Esophagus muscularis mucosa (tissue), 4 donors: ENCODE measurements around the gene SAMD4B. TPM values are rescaled to one million over a fixed set of nuclear protein-coding genes. Genes with fewer than 3 reads are reported as not detected.

Experiments used
- DNase-seq: peaks from one replicate; pipeline ENCODE4 v3.0.0-alpha.2; 2017; ENCODE audit errors: extremely low spot score
- H3K27ac ChIP-seq, 4 donors: fragments of 200-600 bp; sonication (generic); replicated peaks in 1 of 4; 1 replicate in 3 of 4; 2 replicates in 1 of 4; pipeline ENCODE4 v1.5.1; 2016 to 2019; ENCODE audit warnings: mild to moderate bottlenecking in 1 of 4
- H3K27me3 ChIP-seq, 4 donors: fragments of 200-600 bp; sonication (generic); one replicate each; pipeline versions ENCODE4 v1.5.1 to v1.6.0; 2016 to 2019
- H3K36me3 ChIP-seq, 4 donors: fragments of 200-600 bp; sonication (generic); one replicate each; pipeline ENCODE4 v1.5.1; 2016 to 2019
- H3K4me1 ChIP-seq, 4 donors: fragments of 200-600 bp; sonication (generic); one replicate each; pipeline ENCODE4 v1.5.1; 2016 to 2019
- H3K4me3 ChIP-seq, 4 donors: fragments of 200-600 bp; sonication (generic); 1 replicate in 2 of 4; 2 replicates in 2 of 4; pipeline ENCODE4 v1.5.1; 2016 to 2019; ENCODE audit warnings: mild to moderate bottlenecking in 4 of 4, moderate library complexity in 1 of 4
- H3K9me3 ChIP-seq, 4 donors: fragments of 200-600 bp; sonication (generic); 1 replicate in 3 of 4; 2 replicates in 1 of 4; pipeline ENCODE4 v1.5.1; 2016 to 2019
- EP300 ChIP-seq: sonication (generic); formaldehyde crosslinking; IDR thresholded peaks from one replicate; pipeline ENCODE4 v1.6.1; 2017; ENCODE audit warnings: antibody characterized with exemption
- POLR2A ChIP-seq: fragments of 450-650 bp; IDR thresholded peaks from one replicate; pipeline ENCODE4 v1.6.1; 2017; ENCODE audit warnings: antibody characterized with exemption, moderate library complexity, mild to moderate bottlenecking, low read depth
- POLR2AphosphoS5 ChIP-seq, 2 donors: sonication (generic); formaldehyde crosslinking; IDR thresholded peaks; one replicate each; pipeline ENCODE4 v1.6.1; 2017; ENCODE audit warnings: antibody characterized with exemption in 2 of 2
- WGBS: methylation state at CpG from one replicate; pipeline ENCODE4 v1.1.5; 2018; 5-methylcytosine and 5-hydroxymethylcytosine counted together
- intact Hi-C: fragments of 100-400 bp; cut with DNase I; formaldehyde crosslinking; loops from one replicate; pipeline ENCODE4 v1.15.1; 2023
- total RNA-seq, 4 donors: library from RNA; depleted of rRNA; stranded (reverse); fragments of >200 nt; gene quantifications; one replicate each; pipeline versions ENCODE4 v1.1.0 to v1.2.1, GENCODE V29; 2016
- TF ChIP-seq, protein P1 (sequence below), 3 experiments: fragments of 200-600 bp in 2 of 3; fragments of 450-650 bp in 1 of 3; sonication (generic) in 2 of 3; IDR thresholded peaks; one replicate each; pipeline ENCODE4 v1.5.1; 2017 to 2019; ENCODE audit warnings: antibody characterized with exemption in 3 of 3, mild to moderate bottlenecking in 2 of 3, moderate library complexity in 1 of 3

The SAMD4B gene
- total RNA-seq, 4 donors from 2014 or later = 59.8 to 138 (median 104) TPM

DNA sequence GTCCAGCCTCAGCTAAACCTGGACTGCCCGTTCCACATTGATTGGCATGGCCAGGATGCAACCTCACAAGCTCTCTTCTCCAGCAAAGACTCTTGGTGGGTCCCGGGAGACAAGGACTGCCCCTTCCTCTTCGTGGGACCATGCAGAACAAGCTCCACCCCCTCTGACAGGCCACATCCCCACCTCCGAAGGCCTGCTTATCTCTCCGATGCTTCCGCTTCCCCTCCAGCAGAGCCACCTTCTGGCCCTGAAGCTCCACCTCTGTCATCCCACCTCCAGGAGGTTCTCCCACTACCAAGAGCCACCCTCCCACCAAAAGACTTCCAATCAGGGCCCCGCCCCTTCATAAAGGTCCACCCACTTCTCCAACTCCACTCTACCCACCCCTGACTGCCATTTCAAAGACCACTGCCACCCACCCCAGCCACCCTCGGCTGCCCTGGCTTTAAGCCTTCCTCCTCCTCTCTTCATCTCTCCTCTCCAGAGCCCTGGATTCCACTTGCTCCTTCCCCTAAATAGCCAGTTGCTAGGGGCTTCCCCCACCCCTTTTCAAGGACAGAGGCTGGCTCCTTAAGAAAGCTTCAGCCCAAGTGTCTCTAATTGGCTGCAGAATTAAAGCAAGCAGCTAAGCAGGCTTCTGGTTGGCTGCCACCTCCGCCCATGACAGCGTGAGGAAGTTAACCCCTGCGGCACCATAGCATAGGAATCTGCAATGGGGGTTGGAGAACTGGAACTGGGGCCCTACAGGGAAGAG is 31.5 kb upstream of the SAMD4B start:
- intact Hi-C loops = no loop called here
- no peak for TF ChIP-seq POLR2A
- TF ChIP-seq EP300 = no peak
- no peak for TF ChIP-seq POLR2AphosphoS5 (IDR thresholded peaks at IDR 0.05)
- TF ChIP-seq, protein P1, sequence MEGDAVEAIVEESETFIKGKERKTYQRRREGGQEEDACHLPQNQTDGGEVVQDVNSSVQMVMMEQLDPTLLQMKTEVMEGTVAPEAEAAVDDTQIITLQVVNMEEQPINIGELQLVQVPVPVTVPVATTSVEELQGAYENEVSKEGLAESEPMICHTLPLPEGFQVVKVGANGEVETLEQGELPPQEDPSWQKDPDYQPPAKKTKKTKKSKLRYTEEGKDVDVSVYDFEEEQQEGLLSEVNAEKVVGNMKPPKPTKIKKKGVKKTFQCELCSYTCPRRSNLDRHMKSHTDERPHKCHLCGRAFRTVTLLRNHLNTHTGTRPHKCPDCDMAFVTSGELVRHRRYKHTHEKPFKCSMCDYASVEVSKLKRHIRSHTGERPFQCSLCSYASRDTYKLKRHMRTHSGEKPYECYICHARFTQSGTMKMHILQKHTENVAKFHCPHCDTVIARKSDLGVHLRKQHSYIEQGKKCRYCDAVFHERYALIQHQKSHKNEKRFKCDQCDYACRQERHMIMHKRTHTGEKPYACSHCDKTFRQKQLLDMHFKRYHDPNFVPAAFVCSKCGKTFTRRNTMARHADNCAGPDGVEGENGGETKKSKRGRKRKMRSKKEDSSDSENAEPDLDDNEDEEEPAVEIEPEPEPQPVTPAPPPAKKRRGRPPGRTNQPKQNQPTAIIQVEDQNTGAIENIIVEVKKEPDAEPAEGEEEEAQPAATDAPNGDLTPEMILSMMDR (IDR thresholded peaks at IDR 0.05) = no peak
- DNase-seq = no peak
- Histone ChIP-seq H3K9me3 (no peaks in the 10 kb centered on the region), H3K4me1 (peaks cover 8 to 20% (median 13%) of the 10 kb centered on the region in 4 donors), H3K4me3 (no peak overlapping the region), H3K27ac (no peak overlapping the region), H3K27me3 (peaks cover 0 to 57% (median 21%) of the 10 kb centered on the region in 4 donors), H3K36me3 (peaks cover 0 to 29% (median 9%) of the 10 kb centered on the region in 4 donors)
- 74% methylated on average over 11 of the region's 11 CpGs for WGBS

DNA sequence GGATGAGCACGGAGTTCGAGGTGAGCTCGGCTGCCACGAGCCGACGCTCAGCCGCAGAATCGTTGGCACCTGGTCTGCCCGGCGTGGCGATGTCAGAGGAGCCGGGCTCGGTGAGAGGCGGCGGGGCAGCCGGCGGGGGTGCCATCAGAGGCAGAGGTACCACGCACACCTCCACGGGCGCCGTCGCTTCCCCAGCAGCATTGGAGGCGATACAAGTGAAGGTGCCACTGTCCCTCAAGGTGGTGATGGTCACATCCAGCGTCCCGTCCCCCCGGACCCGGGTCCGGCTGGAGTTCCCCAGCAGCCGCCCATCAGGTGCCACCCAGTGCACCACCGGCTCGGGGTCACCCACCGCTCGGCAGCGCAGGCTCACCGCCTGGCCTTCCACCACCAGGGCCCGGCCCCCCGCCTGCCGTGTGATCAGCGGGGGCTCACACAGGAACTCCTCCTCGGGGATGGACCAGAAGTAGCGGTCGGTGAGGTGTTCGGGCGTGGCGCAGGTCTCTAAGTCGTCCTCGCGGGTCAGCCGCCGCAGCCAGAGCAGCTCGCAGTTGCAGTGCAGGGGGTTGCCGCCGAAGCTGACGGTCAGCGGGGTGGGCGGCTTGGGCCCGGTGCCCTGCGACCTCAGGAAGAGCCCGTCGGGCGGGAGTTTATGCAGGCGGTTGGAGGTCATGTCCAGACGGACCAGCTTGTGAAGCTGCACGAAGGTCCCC is 28.0 kb upstream of the SAMD4B start:
- TF ChIP-seq EP300 (no peak), POLR2AphosphoS5 (IDR thresholded peaks at IDR 0.05) (no peak), POLR2A (no peak)
- TF ChIP-seq, protein P1 (IDR thresholded peaks at IDR 0.05) = no peak
- peaks cover 0 to 23% (median 0%) of the 10 kb centered on the region in 4 donors for H3K27me3 ChIP-seq
- no peaks in the 10 kb centered on the region for H3K4me1 ChIP-seq
- no peak for DNase-seq
- no peak overlapping the region for H3K27ac ChIP-seq
- H3K9me3 ChIP-seq = no peaks in the 10 kb centered on the region
- intact Hi-C loops = no loop called here
- H3K36me3 ChIP-seq = peaks cover 0 to 29% (median 9%) of the 10 kb centered on the region in 4 donors
- H3K4me3 ChIP-seq = no peak overlapping the region
- WGBS = 94% methylated on average over 32 of the region's 64 CpGs

DNA sequence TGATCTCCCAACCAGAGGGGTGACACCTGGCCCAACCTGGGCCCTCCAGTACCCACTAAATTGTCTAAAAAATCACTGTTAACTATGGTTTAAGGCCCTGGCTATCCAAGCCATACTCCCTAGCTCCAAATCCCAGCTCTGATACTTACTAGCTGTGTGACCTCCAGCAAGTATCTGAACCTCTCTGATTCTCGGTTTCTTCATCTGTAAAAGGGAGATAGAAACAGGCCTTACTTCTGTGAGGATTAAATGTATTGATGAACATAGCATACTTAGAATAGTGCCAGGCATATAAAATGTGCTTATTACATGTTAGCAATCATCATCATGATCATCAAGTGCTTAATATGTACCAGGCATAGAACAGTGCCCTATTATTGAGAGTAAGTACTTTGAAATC is 26.3 kb upstream of the SAMD4B start:
- intact Hi-C loops = no loop called here
- WGBS = 86% methylated on average over 1 of the region's 1 CpG

DNA sequence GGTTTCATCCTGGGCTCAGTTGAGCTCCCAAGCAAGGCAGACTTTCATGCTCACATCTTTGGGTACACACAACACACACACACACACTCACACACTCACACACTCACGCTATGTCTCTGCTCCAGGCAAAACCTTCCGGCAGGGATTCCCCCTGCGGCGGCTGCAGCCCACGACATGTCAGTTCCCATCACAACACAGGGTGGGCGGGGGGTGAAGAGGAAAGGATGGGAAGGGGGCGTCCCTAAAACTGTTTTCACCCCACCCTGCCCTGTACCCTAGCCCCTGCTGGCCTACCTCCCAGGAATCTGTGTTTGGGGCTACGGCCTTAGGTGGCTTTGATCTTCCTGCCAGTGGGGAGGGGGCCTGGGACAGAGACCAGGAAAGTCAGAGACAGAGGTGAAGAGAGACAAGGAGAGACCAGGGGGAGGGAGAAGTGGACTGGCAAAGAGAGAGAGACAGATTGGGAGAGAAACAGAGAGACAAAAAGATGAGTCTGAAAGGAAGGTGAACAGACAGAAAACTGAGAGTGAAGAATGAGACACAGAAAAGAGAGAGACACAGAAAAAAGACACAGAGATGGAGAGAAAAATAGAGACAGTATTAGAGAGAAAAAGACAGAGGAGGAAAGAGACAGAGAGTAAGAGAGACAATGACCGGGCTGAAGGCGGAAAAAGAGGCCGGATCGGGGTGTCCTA is 25.4 kb upstream of the SAMD4B start:
- Histone ChIP-seq H3K27me3 (peaks cover 0 to 25% (median 0%) of the 10 kb centered on the region in 4 donors), H3K9me3 (no peaks in the 10 kb centered on the region), H3K27ac (no peak overlapping the region), H3K4me3 (no peak overlapping the region), H3K4me1 (peaks cover 4 to 17% (median 14%) of the 10 kb centered on the region in 4 donors), H3K36me3 (peaks cover 0 to 29% (median 9%) of the 10 kb centered on the region in 4 donors)
- intact Hi-C loops = no loop called here
- DNase-seq = no peak
- TF ChIP-seq EP300 (no peak), POLR2A (no peak), POLR2AphosphoS5 (IDR thresholded peaks at IDR 0.05) (no peak)
- TF ChIP-seq, protein P1 (IDR thresholded peaks at IDR 0.05) = no peak
- 95% methylated on average over 12 of the region's 12 CpGs for WGBS

More for the DNA sequence above, 26.3 kb upstream of the SAMD4B start:
- no peaks in the 10 kb centered on the region for H3K9me3 ChIP-seq
- H3K27ac ChIP-seq = no peak overlapping the region
- H3K4me1 ChIP-seq = peaks cover 4 to 15% (median 11%) of the 10 kb centered on the region in 4 donors
- H3K4me3 ChIP-seq = no peak overlapping the region
- no peak for DNase-seq
- peaks cover 0 to 27% (median 0%) of the 10 kb centered on the region in 4 donors for H3K27me3 ChIP-seq
- TF ChIP-seq EP300 = no peak
- TF ChIP-seq, protein P1 (IDR thresholded peaks at IDR 0.05) = no peak
- TF ChIP-seq POLR2AphosphoS5 (IDR thresholded peaks at IDR 0.05) = no peak
- no peak for TF ChIP-seq POLR2A
- H3K36me3 ChIP-seq = peaks cover 0 to 29% (median 9%) of the 10 kb centered on the region in 4 donors
